SK-N-SH (cell line): Measurements from ENCODE around the gene GRP.

Experiments
- EP300 ChIP-seq, 2 experiments: IDR thresholded peaks; 2 replicates each; pipeline versions ENCODE4 v1.4.0 to v1.6.1; 2012; ENCODE audit warnings: borderline replicate concordance in 1 of 2, low read depth in 1 of 2, low read length in 1 of 2
- GATA2 ChIP-seq: sonication (generic); formaldehyde crosslinking; IDR thresholded peaks from 2 replicates; pipeline ENCODE4 v1.5.0; 2020; ENCODE audit warnings: mild to moderate bottlenecking, missing genetic modification reagents
- MEF2A ChIP-seq: IDR thresholded peaks from 2 replicates; pipeline ENCODE4 v1.4.0; 2012; ENCODE audit warnings: low read depth, borderline replicate concordance
- RXRA ChIP-seq: IDR thresholded peaks from 2 replicates; pipeline ENCODE4 v1.4.0; 2012; ENCODE audit warnings: low read depth, mild to moderate bottlenecking, borderline replicate concordance
- TF ChIP-seq, protein P1 (sequence below): fragments of 200-600 bp; sonication (generic); IDR thresholded peaks from 2 replicates; pipeline ENCODE4 v1.6.1; 2017; ENCODE audit warnings: antibody characterized with exemption, mild to moderate bottlenecking, moderate library complexity
- TF ChIP-seq, protein P2 (sequence below): IDR thresholded peaks from 2 replicates; pipeline ENCODE4 v1.6.1; 2012; ENCODE audit warnings: mild to moderate bottlenecking, low read depth, low read length, moderate library complexity
- TF ChIP-seq, protein P3 (sequence below): fragments of 150-350 bp; IDR thresholded peaks from 2 replicates; pipeline ENCODE4 v1.6.1; 2017; ENCODE audit warnings: antibody characterized with exemption, low read length, low read depth, borderline replicate concordance

DNA sequence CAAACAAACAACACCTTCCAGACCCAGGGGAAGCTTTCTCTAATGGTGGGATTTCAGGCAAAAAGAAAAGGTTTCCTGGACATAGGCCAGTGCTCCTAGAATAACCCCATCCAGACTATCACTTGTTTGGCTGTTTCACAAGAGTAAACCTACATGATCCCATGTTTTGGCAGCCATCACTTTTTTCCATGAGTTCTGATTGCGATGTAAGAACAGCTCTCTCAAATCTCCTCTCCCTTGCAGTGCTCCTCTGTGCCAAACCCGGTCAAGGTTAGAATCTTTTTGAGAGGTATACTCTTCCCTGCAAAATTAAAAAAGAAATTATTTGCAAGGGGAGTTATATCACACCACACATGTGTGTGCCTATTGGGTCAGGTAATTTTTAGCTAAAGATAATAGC, 11.9 kb downstream of the GRP start:
- TF ChIP-seq RXRA (no peak), GATA2 (no peak), EP300 (IDR thresholded peaks at IDR 0.05; ENCODE audit: borderline replicate concordance in 1 of 2, low read depth in 1 of 2, low read length in 1 of 2) (no peak), MEF2A (no peak)
- TF ChIP-seq, protein P1, sequence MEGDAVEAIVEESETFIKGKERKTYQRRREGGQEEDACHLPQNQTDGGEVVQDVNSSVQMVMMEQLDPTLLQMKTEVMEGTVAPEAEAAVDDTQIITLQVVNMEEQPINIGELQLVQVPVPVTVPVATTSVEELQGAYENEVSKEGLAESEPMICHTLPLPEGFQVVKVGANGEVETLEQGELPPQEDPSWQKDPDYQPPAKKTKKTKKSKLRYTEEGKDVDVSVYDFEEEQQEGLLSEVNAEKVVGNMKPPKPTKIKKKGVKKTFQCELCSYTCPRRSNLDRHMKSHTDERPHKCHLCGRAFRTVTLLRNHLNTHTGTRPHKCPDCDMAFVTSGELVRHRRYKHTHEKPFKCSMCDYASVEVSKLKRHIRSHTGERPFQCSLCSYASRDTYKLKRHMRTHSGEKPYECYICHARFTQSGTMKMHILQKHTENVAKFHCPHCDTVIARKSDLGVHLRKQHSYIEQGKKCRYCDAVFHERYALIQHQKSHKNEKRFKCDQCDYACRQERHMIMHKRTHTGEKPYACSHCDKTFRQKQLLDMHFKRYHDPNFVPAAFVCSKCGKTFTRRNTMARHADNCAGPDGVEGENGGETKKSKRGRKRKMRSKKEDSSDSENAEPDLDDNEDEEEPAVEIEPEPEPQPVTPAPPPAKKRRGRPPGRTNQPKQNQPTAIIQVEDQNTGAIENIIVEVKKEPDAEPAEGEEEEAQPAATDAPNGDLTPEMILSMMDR = no peak
- TF ChIP-seq, protein P2, sequence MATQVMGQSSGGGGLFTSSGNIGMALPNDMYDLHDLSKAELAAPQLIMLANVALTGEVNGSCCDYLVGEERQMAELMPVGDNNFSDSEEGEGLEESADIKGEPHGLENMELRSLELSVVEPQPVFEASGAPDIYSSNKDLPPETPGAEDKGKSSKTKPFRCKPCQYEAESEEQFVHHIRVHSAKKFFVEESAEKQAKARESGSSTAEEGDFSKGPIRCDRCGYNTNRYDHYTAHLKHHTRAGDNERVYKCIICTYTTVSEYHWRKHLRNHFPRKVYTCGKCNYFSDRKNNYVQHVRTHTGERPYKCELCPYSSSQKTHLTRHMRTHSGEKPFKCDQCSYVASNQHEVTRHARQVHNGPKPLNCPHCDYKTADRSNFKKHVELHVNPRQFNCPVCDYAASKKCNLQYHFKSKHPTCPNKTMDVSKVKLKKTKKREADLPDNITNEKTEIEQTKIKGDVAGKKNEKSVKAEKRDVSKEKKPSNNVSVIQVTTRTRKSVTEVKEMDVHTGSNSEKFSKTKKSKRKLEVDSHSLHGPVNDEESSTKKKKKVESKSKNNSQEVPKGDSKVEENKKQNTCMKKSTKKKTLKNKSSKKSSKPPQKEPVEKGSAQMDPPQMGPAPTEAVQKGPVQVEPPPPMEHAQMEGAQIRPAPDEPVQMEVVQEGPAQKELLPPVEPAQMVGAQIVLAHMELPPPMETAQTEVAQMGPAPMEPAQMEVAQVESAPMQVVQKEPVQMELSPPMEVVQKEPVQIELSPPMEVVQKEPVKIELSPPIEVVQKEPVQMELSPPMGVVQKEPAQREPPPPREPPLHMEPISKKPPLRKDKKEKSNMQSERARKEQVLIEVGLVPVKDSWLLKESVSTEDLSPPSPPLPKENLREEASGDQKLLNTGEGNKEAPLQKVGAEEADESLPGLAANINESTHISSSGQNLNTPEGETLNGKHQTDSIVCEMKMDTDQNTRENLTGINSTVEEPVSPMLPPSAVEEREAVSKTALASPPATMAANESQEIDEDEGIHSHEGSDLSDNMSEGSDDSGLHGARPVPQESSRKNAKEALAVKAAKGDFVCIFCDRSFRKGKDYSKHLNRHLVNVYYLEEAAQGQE = no peak
- TF ChIP-seq, protein P3, sequence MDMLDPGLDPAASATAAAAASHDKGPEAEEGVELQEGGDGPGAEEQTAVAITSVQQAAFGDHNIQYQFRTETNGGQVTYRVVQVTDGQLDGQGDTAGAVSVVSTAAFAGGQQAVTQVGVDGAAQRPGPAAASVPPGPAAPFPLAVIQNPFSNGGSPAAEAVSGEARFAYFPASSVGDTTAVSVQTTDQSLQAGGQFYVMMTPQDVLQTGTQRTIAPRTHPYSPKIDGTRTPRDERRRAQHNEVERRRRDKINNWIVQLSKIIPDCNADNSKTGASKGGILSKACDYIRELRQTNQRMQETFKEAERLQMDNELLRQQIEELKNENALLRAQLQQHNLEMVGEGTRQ = no peak
